Measurements from ENCODE around the gene LIFR.

Gene LIFR

GRCh38 chr5:38465061-38465460 lies 91.4 kb downstream of the LIFR start:
- peak; percentile 41 for DNase-seq

GRCh38 chr5:38463634-38464521 lies 92.6 kb downstream of the LIFR start:
- peak; percentile 93 for DNase-seq

GRCh38 chr5:38462976-38463633 lies 93.3 kb downstream of the LIFR start:
- DNase-seq, result peak; percentile 43

GRCh38 chr5:38458174-38458573 lies 98.3 kb downstream of the LIFR start:
- DNase-seq, result no peak

GRCh38 chr5:38456657-38457399 lies 99.6 kb downstream of the LIFR start:
- DNase-seq, result peak; percentile 46

- no peak for DNase-seq
These were observed 100.6 kb downstream of the LIFR start for GRCh38 chr5:38455796-38456330.

- DNase-seq, result no peak
These were observed 102.5 kb downstream of the LIFR start for GRCh38 chr5:38453921-38454320.

- no peak for DNase-seq
These were observed 102.9 kb downstream of the LIFR start for GRCh38 chr5:38453506-38453905.

- no peak for DNase-seq
These were observed 104.2 kb downstream of the LIFR start for GRCh38 chr5:38452201-38452600.

GRCh38 chr5:38451074-38451725 lies 105.2 kb downstream of the LIFR start:
- DNase-seq, result peak; percentile 33

GRCh38 chr5:38450627-38451026 lies 105.8 kb downstream of the LIFR start:
- DNase-seq, result no peak

- DNase-seq, result no peak
These were observed 107.7 kb downstream of the LIFR start for GRCh38 chr5:38448568-38449350.

- peak; percentile 63 for DNase-seq
These were observed 108.7 kb downstream of the LIFR start for GRCh38 chr5:38447786-38448185.

GRCh38 chr5:38447056-38447455 lies 109.4 kb downstream of the LIFR start:
- DNase-seq, result no peak

- no peak for DNase-seq
These were observed 110.4 kb downstream of the LIFR start for GRCh38 chr5:38446029-38446522.

GRCh38 chr5:38445374-38446028 lies 110.9 kb downstream of the LIFR start:
- DNase-seq, result no peak

GRCh38 chr5:38443390-38443789 lies 113.1 kb downstream of the LIFR start:
- no peak for DNase-seq

GRCh38 chr5:38442247-38442573 lies 114.2 kb downstream of the LIFR start:
- DNase-seq, result no peak

- DNase-seq, result peak; percentile 87
These were observed 114.8 kb downstream of the LIFR start for GRCh38 chr5:38441453-38442246.

- DNase-seq, result no peak
These were observed 117.7 kb downstream of the LIFR start for GRCh38 chr5:38438757-38439156.

All from fibroblast of skin of abdomen (primary cell).